ENCODE measurements around the gene SCCPDH.
"Not testable (repeated sequence)": the region's sequence is repeated elsewhere in the genome, so short reads cannot be mapped to it uniquely, and the experiment has no call there.

Gene SCCPDH

GRCh38 chr1:246726881-246727280 is 2.7 kb downstream of the SCCPDH start:
- ChIA-PET CTCF (interaction anchor here (0.5 to 1.4 kb wide), 3 partner anchors 11 to 37 kb away, joined by 3 read pairs; no protein-coding TSS in a partner anchor), POLR2A (no interaction called here)
- no peak for TF ChIP-seq CTCF (IDR thresholded peaks at IDR 0.05; ENCODE audit: insufficient read depth, low read length, missing control alignments)
- no peak overlapping the region for H3K4me3 ChIP-seq (ENCODE audit: low read depth, low read length)
- DNase-seq (ENCODE audit: low read depth, low spot score), result no peak

GRCh38 chr1:246727594-246727993 is 3.4 kb downstream of the SCCPDH start:
- CTCF ChIA-PET, result interaction anchor here (1.0 kb wide), 2 partner anchors 20 to 39 kb away, joined by 3 read pairs; no protein-coding TSS in a partner anchor
- POLR2A ChIA-PET, result no interaction called here
- DNase-seq (ENCODE audit: low read depth, low spot score), result no peak
- no peak overlapping the region for H3K4me3 ChIP-seq (ENCODE audit: low read depth, low read length)
- TF ChIP-seq CTCF (IDR thresholded peaks at IDR 0.05; ENCODE audit: insufficient read depth, low read length, missing control alignments), result no peak

- ChIA-PET POLR2A (no interaction called here), CTCF (interaction anchor here (1.0 kb wide), 2 partner anchors 20 to 39 kb away, joined by 3 read pairs; no protein-coding TSS in a partner anchor)
- DNase-seq (ENCODE audit: low read depth, low spot score), result no peak
- no peak overlapping the region for H3K4me3 ChIP-seq (ENCODE audit: low read depth, low read length)
- TF ChIP-seq CTCF (IDR thresholded peaks at IDR 0.05; ENCODE audit: insufficient read depth, low read length, missing control alignments), result no peak
These were observed 4.1 kb downstream of the SCCPDH start for GRCh38 chr1:246728311-246728710.

GRCh38 chr1:246729040-246729439 is 4.8 kb downstream of the SCCPDH start:
- POLR2A ChIA-PET; DNase-seq (ENCODE audit: low read depth, low spot score); H3K4me3 ChIP-seq (ENCODE audit: low read depth, low read length): not testable (repeated sequence)
- CTCF ChIA-PET, result interaction anchor here (1.7 kb wide), 1 partner anchor 39 kb away, joined by 3 read pairs; no protein-coding TSS in a partner anchor

- no peak for DNase-seq (ENCODE audit: low read depth, low spot score)
- no peak overlapping the region for H3K4me3 ChIP-seq (ENCODE audit: low read depth, low read length)
- ChIA-PET POLR2A (interaction anchor here (0.9 kb wide), 1 partner anchor 10 kb away, joined by 3 read pairs; no protein-coding TSS in a partner anchor), CTCF (interaction anchor here (1.7 kb wide), 1 partner anchor 41 kb away, joined by 3 read pairs; no protein-coding TSS in a partner anchor)
- TF ChIP-seq CTCF (IDR thresholded peaks at IDR 0.05; ENCODE audit: insufficient read depth, low read length, missing control alignments), result no peak
These were observed 6.6 kb downstream of the SCCPDH start for GRCh38 chr1:246730839-246731238.

GRCh38 chr1:246731873-246732272 is 7.7 kb downstream of the SCCPDH start:
- CTCF ChIA-PET, result interaction anchor here (0.8 kb wide), 1 partner anchor 22 kb away, joined by 3 read pairs; no protein-coding TSS in a partner anchor

GRCh38 chr1:246733704-246734103 is 9.5 kb downstream of the SCCPDH start:
- no peak for TF ChIP-seq CTCF (IDR thresholded peaks at IDR 0.05; ENCODE audit: insufficient read depth, low read length, missing control alignments)
- H3K4me3 ChIP-seq (ENCODE audit: low read depth, low read length), result no peak overlapping the region
- ChIA-PET POLR2A (no interaction called here), CTCF (interaction anchor here (1.4 to 1.5 kb wide), 2 partner anchors 42 to 44 kb away, joined by 3 read pairs; no protein-coding TSS in a partner anchor)
- DNase-seq (ENCODE audit: low read depth, low spot score), result no peak

More at GRCh38 chr1:246731873-246732272, 7.7 kb downstream of the SCCPDH start:
- DNase-seq (ENCODE audit: low read depth, low spot score); POLR2A ChIA-PET; H3K4me3 ChIP-seq (ENCODE audit: low read depth, low read length): not testable (repeated sequence)

Data from AG04449 (cell line).